ENCODE measurements around the gene KCNT1. TPM values are rescaled to one million over a fixed set of nuclear protein-coding genes. Genes with fewer than 3 reads are reported as not detected.

The KCNT1 gene
- total and polyA plus RNA-seq, 4 experiments from 2014 or later: 0.06 to 0.20 TPM; not detected in 2

DNA sequence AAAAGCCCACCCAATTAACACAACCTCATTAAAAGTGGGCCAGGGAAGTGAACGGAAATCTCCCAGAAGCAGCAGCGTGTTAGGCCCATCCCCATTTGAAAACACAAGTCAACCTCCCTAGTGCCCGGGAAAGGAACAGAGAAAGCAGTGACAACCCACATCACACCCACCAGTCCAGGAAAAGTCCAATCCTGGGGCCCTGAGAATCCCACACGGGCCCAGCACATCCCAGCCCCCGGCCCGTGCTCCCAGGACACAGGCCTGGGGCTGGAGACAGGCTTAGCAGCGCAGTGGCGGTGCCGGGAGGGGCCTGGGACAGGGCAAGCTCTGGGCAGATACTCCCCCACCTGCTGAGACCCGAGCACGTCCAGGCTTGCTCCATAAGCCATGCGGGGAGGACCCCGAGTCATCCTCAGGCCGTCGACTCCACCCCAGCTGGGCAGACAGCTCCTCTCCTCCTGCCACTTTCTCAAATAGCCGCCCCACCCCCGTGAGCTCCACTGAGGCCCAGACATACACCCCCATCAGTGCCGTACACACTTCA is 101.0 kb downstream of the KCNT1 start:
- H3K9me3 Mint-ChIP-seq: no peaks in the 10 kb centered on the region
- Histone ChIP-seq H3K9me3 (ENCODE audit: control insufficient read depth in 1 of 2, low read length in 2 of 2) (no peaks in the 10 kb centered on the region), H3K4me1 (ENCODE audit: insufficient read depth, low read length) (no peaks in the 10 kb centered on the region), H3K36me3 (ENCODE audit: insufficient read depth, low read length) (no peaks in the 10 kb centered on the region), H3K27ac (ENCODE audit: low read depth, low read length) (no peak overlapping the region), H3K27me3 (ENCODE audit: insufficient read depth, low read length) (no peaks in the 10 kb centered on the region), H3K4me3 (ENCODE audit: low read length in 2 of 2) (no peak overlapping the region)
- H3K27ac Mint-ChIP-seq: no peak overlapping the region
- no peaks in the 10 kb centered on the region for H3K36me3 Mint-ChIP-seq
- ChIA-PET CTCF (ENCODE audit: partially characterized antibody) (no interaction called here), POLR2A (ENCODE audit: partially characterized antibody) (no interaction called here)
- no peak overlapping the region for H3K4me3 Mint-ChIP-seq
- no peaks in the 10 kb centered on the region for H3K27me3 Mint-ChIP-seq
- intact Hi-C loops (cut with micrococcal nuclease): no loop called here
- no peak for DNase-seq
- peaks cover 0 to 6% (median 2%) of the 10 kb centered on the region in 4 donors for H3K4me1 Mint-ChIP-seq

DNA sequence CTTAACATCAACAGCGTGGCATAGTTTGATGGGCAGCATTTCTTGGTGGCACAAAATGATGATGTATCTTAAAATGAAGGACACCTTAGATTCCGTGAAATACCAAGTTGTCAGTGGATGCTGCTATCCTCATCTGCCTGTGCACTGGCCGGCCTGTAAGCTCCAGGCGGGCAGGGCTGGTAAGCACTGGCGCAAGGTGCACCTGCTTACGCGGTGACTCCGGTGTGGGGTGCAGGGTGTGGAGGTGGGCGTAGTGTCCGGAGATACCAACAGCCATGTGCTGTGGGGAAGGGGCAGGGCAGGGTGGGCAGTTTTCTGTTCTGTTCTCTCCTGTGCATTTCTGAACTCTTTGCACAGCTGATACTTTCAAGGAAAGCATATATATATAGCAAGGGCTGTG is 101.5 kb downstream of the KCNT1 start:
- DNase-seq: no peak
- Histone ChIP-seq H3K4me3 (ENCODE audit: low read length in 2 of 2) (no peak overlapping the region), H3K36me3 (ENCODE audit: insufficient read depth, low read length) (no peaks in the 10 kb centered on the region), H3K27me3 (ENCODE audit: insufficient read depth, low read length) (no peaks in the 10 kb centered on the region), H3K4me1 (ENCODE audit: insufficient read depth, low read length) (no peaks in the 10 kb centered on the region), H3K27ac (ENCODE audit: low read depth, low read length) (no peak overlapping the region), H3K9me3 (ENCODE audit: control insufficient read depth in 1 of 2, low read length in 2 of 2) (no peaks in the 10 kb centered on the region)
- intact Hi-C loops (cut with micrococcal nuclease): no loop called here
- POLR2A ChIA-PET (ENCODE audit: partially characterized antibody): no interaction called here
- Mint-ChIP-seq H3K36me3 (no peaks in the 10 kb centered on the region), H3K9me3 (no peaks in the 10 kb centered on the region), H3K27ac (no peak overlapping the region), H3K4me1 (peaks cover 0 to 6% (median 2%) of the 10 kb centered on the region in 4 donors), H3K27me3 (no peaks in the 10 kb centered on the region), H3K4me3 (no peak overlapping the region)
- CTCF ChIA-PET (ENCODE audit: partially characterized antibody): no interaction called here

DNA sequence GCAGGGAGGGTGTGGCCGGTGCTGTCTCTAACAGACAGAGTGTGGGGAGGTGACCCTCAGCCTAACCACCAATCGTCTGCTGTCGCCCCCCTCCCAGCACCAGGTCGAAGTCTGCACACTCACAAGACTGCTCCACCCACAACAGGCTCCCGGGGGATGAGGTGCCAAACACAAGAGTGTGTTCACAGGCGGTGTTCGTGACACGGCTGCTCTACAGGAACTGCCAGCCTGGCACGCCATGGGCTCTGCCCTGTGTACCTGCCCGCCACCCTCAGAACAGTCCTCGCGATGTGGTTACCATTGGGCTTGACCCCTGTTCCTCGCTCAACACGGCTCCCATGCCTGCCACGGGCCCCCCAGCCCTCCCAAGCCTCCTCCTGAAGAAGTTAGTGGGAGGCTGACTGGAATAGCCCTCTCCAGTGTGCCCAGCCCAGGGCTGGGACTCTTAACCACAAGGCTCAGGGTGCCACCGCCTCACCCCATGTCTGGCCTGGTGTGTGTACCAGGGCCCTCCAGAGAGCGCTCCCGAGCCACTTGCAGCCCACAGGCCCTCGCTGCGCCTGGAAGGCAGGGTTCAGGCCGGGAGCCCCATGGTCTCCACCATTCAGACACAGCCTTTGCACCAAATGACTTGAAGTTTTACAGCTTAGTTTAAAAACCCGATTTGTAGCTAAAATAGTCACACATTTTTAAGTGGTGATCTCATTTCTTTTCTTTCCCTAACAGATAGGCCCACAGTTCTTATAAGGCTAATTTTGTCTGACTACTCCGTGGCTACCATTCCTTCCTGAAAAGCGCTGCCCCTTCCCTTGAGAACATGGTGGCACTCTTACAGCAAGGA is 102.8 kb downstream of the KCNT1 start:
- POLR2A ChIA-PET (ENCODE audit: partially characterized antibody): no interaction called here
- no peak for DNase-seq
- no peak overlapping the region for H3K4me3 ChIP-seq (ENCODE audit: low read length in 2 of 2)
- peaks cover 2 to 9% of the 10 kb centered on the region in 2 donors for H3K36me3 Mint-ChIP-seq
- H3K27ac Mint-ChIP-seq: no peak overlapping the region
- H3K27me3 ChIP-seq (ENCODE audit: insufficient read depth, low read length): no peaks in the 10 kb centered on the region
- H3K4me1 ChIP-seq (ENCODE audit: insufficient read depth, low read length): no peaks in the 10 kb centered on the region
- peaks cover 0 to 6% (median 2%) of the 10 kb centered on the region in 4 donors for H3K4me1 Mint-ChIP-seq
- CTCF ChIA-PET (ENCODE audit: partially characterized antibody): no interaction called here
- H3K4me3 Mint-ChIP-seq: no peak overlapping the region
- no peaks in the 10 kb centered on the region for H3K9me3 Mint-ChIP-seq
- H3K27ac ChIP-seq (ENCODE audit: low read depth, low read length): no peak overlapping the region
- H3K9me3 ChIP-seq (ENCODE audit: control insufficient read depth in 1 of 2, low read length in 2 of 2): no peaks in the 10 kb centered on the region
- intact Hi-C loops (cut with micrococcal nuclease): no loop called here
- H3K36me3 ChIP-seq (ENCODE audit: insufficient read depth, low read length): no peaks in the 10 kb centered on the region
- H3K27me3 Mint-ChIP-seq: no peaks in the 10 kb centered on the region

DNA sequence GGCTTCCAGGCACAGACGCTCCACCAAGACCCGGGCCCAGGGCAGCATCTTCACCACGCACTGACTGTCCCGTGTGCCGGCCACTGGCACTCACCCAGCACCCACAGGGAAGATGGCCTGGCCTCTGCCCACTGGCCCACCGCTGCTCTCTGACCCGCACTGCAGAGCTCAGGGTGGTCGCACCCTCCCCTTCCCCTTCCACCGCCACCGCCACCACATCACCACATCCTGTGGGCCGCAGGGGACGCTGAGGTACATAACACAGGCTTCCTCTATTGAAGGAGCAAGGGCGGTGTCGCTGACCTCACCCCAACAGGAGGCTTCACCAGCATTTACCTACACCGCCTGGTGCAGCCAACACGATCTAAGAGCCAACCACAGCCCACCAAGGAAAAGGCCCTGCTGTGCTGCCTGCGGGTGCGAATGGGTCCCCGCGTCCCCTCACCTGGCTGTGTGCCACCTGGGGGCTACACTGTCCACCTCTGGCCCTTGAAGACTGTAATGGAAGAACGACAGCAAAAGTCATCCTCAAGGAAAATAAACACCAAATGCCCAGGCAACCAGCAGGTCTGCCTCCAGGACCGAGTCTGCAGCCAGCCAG is 103.5 kb downstream of the KCNT1 start:
- Mint-ChIP-seq H3K9me3 (no peaks in the 10 kb centered on the region), H3K27ac (no peak overlapping the region), H3K4me3 (no peak overlapping the region), H3K4me1 (peaks cover 0 to 6% (median 2%) of the 10 kb centered on the region in 4 donors), H3K27me3 (no peaks in the 10 kb centered on the region), H3K36me3 (peaks cover 7 to 16% of the 10 kb centered on the region in 2 donors)
- Histone ChIP-seq H3K4me3 (ENCODE audit: low read length in 2 of 2) (no peak overlapping the region), H3K4me1 (ENCODE audit: insufficient read depth, low read length) (no peaks in the 10 kb centered on the region), H3K9me3 (ENCODE audit: control insufficient read depth in 1 of 2, low read length in 2 of 2) (no peaks in the 10 kb centered on the region), H3K27ac (ENCODE audit: low read depth, low read length) (no peak overlapping the region), H3K27me3 (ENCODE audit: insufficient read depth, low read length) (no peaks in the 10 kb centered on the region), H3K36me3 (ENCODE audit: insufficient read depth, low read length) (peaks cover 4% of the 10 kb centered on the region)
- intact Hi-C loops (cut with micrococcal nuclease): no loop called here
- ChIA-PET POLR2A (ENCODE audit: partially characterized antibody) (no interaction called here), CTCF (ENCODE audit: partially characterized antibody) (no interaction called here)
- no peak for DNase-seq

DNA sequence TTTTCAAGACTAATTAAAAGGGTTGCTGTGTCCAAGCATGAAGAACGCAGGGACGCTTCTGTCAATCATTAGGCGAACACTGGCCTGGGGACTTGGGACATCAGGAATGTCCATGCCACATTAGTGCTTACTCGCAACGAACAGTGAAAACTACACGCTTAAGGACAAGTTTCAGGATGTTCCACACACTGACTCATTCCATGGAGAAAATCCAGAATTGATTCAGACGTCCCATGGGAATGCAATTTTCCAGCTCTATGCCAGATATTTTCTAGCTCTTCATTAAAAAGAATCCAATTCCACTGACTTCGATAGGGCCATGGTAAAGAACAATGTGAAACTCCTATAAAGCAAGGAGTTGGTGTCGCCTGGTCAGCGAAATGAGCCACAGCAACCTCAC is 107.2 kb downstream of the KCNT1 start:
- H3K9me3 Mint-ChIP-seq: no peaks in the 10 kb centered on the region
- peaks cover 0 to 6% (median 2%) of the 10 kb centered on the region in 4 donors for H3K4me1 Mint-ChIP-seq
- H3K9me3 ChIP-seq (ENCODE audit: control insufficient read depth in 1 of 2, low read length in 2 of 2): no peaks in the 10 kb centered on the region
- no peaks in the 10 kb centered on the region for H3K4me1 ChIP-seq (ENCODE audit: insufficient read depth, low read length)
- intact Hi-C loops (cut with micrococcal nuclease): no loop called here
- CTCF ChIA-PET (ENCODE audit: partially characterized antibody): no interaction called here
- H3K27ac ChIP-seq (ENCODE audit: low read depth, low read length): no peak overlapping the region
- H3K27ac Mint-ChIP-seq: no peak overlapping the region
- H3K4me3 Mint-ChIP-seq: no peak overlapping the region
- peaks cover 40 to 43% of the 10 kb centered on the region in 2 donors for H3K36me3 Mint-ChIP-seq
- H3K36me3 ChIP-seq (ENCODE audit: insufficient read depth, low read length): peaks cover 30% of the 10 kb centered on the region
- H3K4me3 ChIP-seq (ENCODE audit: low read length in 2 of 2): no peak overlapping the region
- no peaks in the 10 kb centered on the region for H3K27me3 Mint-ChIP-seq
- no peak for DNase-seq
- POLR2A ChIA-PET (ENCODE audit: partially characterized antibody): no interaction called here
- no peaks in the 10 kb centered on the region for H3K27me3 ChIP-seq (ENCODE audit: insufficient read depth, low read length)

DNA sequence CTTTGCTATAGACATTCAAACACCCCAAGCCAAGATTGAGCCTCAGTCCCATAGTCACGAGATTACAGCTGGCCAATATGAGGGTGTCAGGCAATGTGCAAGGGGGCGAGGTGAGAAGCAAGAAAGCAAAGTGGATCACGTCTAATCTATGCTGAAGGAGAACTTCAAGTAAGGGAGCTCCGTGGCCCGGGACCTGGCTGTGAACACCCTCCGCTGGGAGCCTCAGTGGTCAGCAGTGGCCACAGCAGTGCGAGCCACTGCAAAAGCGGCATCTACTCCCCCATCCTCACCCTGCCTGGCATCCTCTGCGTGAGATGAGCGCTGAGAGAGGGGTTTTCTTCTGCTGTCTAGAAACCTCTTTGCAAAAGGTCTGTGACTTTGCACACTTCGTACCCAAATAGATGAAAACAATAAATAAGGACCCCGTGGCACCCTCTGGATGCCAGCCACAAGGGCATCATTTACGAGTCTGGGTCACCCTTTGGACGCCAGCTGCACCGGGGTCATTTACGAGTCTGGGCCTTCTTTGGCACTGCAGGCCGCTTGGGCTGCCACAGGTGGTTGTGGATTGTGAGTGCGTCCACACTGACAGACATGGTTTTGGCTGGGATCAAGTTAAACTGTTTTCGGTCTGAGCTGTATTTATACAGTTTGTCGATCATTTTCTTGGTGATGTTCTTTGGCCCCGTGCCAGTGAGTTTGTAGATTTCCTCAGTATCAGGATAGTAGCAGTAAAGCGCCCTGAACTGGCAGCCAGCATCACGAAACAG is 109.0 kb downstream of the KCNT1 start:
- Histone ChIP-seq H3K9me3 (ENCODE audit: control insufficient read depth in 1 of 2, low read length in 2 of 2) (no peaks in the 10 kb centered on the region), H3K4me3 (ENCODE audit: low read length in 2 of 2) (no peak overlapping the region), H3K27me3 (ENCODE audit: insufficient read depth, low read length) (no peaks in the 10 kb centered on the region), H3K4me1 (ENCODE audit: insufficient read depth, low read length) (no peaks in the 10 kb centered on the region), H3K27ac (ENCODE audit: low read depth, low read length) (no peak overlapping the region), H3K36me3 (ENCODE audit: insufficient read depth, low read length) (peaks cover 39% of the 10 kb centered on the region)
- no peak overlapping the region for H3K27ac Mint-ChIP-seq
- ChIA-PET CTCF (ENCODE audit: partially characterized antibody) (no interaction called here), POLR2A (ENCODE audit: partially characterized antibody) (no interaction called here)
- no peaks in the 10 kb centered on the region for H3K27me3 Mint-ChIP-seq
- peaks cover 0 to 2% (median under 1%) of the 10 kb centered on the region in 4 donors for H3K4me1 Mint-ChIP-seq
- DNase-seq: no peak
- intact Hi-C loops (cut with micrococcal nuclease): no loop called here
- H3K36me3 Mint-ChIP-seq: peaks cover 56 to 60% of the 10 kb centered on the region in 2 donors
- no peaks in the 10 kb centered on the region for H3K9me3 Mint-ChIP-seq
- no peak overlapping the region for H3K4me3 Mint-ChIP-seq

DNA sequence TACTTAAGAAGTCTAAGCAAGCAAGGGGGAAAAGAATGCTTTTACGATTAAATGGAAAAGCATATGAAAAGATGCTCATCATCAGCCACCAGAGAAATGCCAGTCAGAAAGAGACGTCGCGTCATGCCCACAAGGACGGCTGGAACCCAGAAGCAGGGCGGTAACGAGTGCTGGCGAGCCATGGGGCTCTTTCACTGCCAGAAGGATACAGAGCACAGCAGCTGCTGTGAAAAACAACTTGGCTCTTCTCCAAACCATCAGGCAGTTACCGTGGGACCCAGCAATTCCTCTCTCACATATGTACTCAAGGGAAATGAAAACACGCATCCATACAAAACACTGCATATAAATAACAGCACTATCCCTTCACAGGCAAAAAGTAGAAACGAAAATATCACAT is 109.8 kb downstream of the KCNT1 start:
- H3K36me3 Mint-ChIP-seq: peaks cover 64 to 68% of the 10 kb centered on the region in 2 donors
- no peak overlapping the region for H3K4me3 ChIP-seq (ENCODE audit: low read length in 2 of 2)
- ChIA-PET CTCF (ENCODE audit: partially characterized antibody) (no interaction called here), POLR2A (ENCODE audit: partially characterized antibody) (no interaction called here)
- no peaks in the 10 kb centered on the region for H3K4me1 ChIP-seq (ENCODE audit: insufficient read depth, low read length)
- DNase-seq: no peak
- no peaks in the 10 kb centered on the region for H3K4me1 Mint-ChIP-seq
- intact Hi-C loops (cut with micrococcal nuclease): no loop called here
- no peak overlapping the region for H3K4me3 Mint-ChIP-seq
- H3K27ac Mint-ChIP-seq: no peak overlapping the region
- H3K36me3 ChIP-seq (ENCODE audit: insufficient read depth, low read length): peaks cover 46% of the 10 kb centered on the region
- no peaks in the 10 kb centered on the region for H3K9me3 Mint-ChIP-seq
- no peaks in the 10 kb centered on the region for H3K27me3 ChIP-seq (ENCODE audit: insufficient read depth, low read length)
- H3K9me3 ChIP-seq (ENCODE audit: control insufficient read depth in 1 of 2, low read length in 2 of 2): no peaks in the 10 kb centered on the region
- H3K27me3 Mint-ChIP-seq: no peaks in the 10 kb centered on the region
- H3K27ac ChIP-seq (ENCODE audit: low read depth, low read length): no peak overlapping the region
